Uterus (tissue), 4 donors: ENCODE results near the gene MACC1. TPM values are rescaled to one million over a fixed set of nuclear protein-coding genes. Genes with fewer than 3 reads are reported as not detected.

ENCODE experiments used
- DNase-seq, 2 donors: peaks; one replicate each; pipeline ENCODE4 v3.0.0-alpha.2; 2019 to 2020
- H3K27ac ChIP-seq, 2 donors: fragments of 200-600 bp; sonication (generic); 1 replicate in 1 of 2; 2 replicates in 1 of 2; pipeline ENCODE4 v1.5.1; 2016 to 2018
- H3K27me3 ChIP-seq, 2 donors: fragments of 200-600 bp; sonication (generic); one replicate each; pipeline ENCODE4 v1.5.1; 2018 to 2019; ENCODE audit warnings: control low read depth in 1 of 2
- H3K36me3 ChIP-seq, 2 donors: fragments of 200-600 bp; sonication (generic); one replicate each; pipeline ENCODE4 v1.5.1; 2019; ENCODE audit warnings: control low read depth in 1 of 2
- H3K4me1 ChIP-seq, 2 donors: fragments of 200-600 bp; sonication (generic); one replicate each; pipeline ENCODE4 v1.5.1; 2018 to 2019; ENCODE audit warnings: control low read depth in 1 of 2
- H3K4me3 ChIP-seq, 2 donors: fragments of 200-600 bp; sonication (generic); 1 replicate in 1 of 2; 2 replicates in 1 of 2; pipeline ENCODE4 v1.5.1; 2018 to 2019; ENCODE audit warnings: mild to moderate bottlenecking in 1 of 2
- H3K9me3 ChIP-seq, 2 donors: fragments of 200-600 bp; sonication (generic); one replicate each; pipeline ENCODE4 v1.5.1; 2019; ENCODE audit warnings: control low read depth in 1 of 2
- CTCF ChIP-seq, 4 experiments: fragments of 200-600 bp in 2 of 4; fragments of 450-650 bp in 2 of 4; sonication (generic) in 2 of 4; IDR thresholded peaks; one replicate each; pipeline ENCODE4 v1.5.1; 2016 to 2019; ENCODE audit warnings: antibody characterized with exemption in 4 of 4, mild to moderate bottlenecking in 2 of 4, moderate library complexity in 1 of 4
- POLR2A ChIP-seq, 2 donors: fragments of 450-650 bp; IDR thresholded peaks; one replicate each; pipeline ENCODE4 v1.6.1; 2016; ENCODE audit warnings: antibody characterized with exemption in 2 of 2, mild to moderate bottlenecking in 1 of 2, moderate library complexity in 1 of 2
- intact Hi-C: fragments of 100-400 bp; cut with DNase I; formaldehyde crosslinking; loops from one replicate; pipeline ENCODE4 v1.15.1; 2023; ENCODE audit warnings: low total_unique reads
- total RNA-seq, 4 donors: library from RNA; depleted of rRNA in 3 of 4; stranded (reverse); fragments of >200 nt in 3 of 4; gene quantifications; one replicate each; pipeline versions ENCODE4 v1.1.0 to v1.2.4, GENCODE V29; 2014 to 2023
- donor health status: DM: yes; HTN: yes; CAD: no.

MACC1 gene
- total RNA-seq, 4 donors from 2014 or later: 1.0 to 23.9 (median 1.5) TPM; not detected in 1

DNA sequence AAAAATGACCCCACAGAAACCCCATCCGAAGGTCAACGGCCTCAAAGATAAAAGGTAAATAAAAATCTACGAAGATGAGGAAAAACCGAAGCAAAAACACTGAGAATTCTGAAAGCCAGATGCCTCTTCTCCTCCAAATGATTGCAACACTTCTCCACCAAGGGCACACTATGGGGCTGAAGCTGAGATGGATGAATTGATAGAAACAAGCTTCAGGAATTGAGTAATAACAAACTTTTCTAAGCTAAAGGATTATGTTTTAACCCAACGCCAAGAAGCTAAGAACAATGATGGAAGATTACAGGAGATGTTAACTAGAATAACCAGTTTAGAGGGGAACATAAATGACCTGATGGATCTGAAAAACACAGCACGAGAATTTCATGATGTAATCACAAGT lies 127.8 kb downstream of the MACC1 start:
- no peak for DNase-seq
- peak overlapping the region; percentile 91 to 95 for H3K27ac ChIP-seq
- TF ChIP-seq CTCF (IDR thresholded peaks at IDR 0.05): no peak
- TF ChIP-seq POLR2A (IDR thresholded peaks at IDR 0.05): no peak
- no peaks in the 10 kb centered on the region for H3K27me3 ChIP-seq
- no peaks in the 10 kb centered on the region for H3K9me3 ChIP-seq
- H3K4me1 ChIP-seq: peaks cover 0 to 5% of the 10 kb centered on the region in 2 donors
- intact Hi-C loops: no loop called here
- no peaks in the 10 kb centered on the region for H3K36me3 ChIP-seq
- H3K4me3 ChIP-seq: no peak overlapping the region

GRCh38 chr7:20085086-20085485 lies 132.1 kb downstream of the MACC1 start:
- H3K36me3 ChIP-seq: no peaks in the 10 kb centered on the region
- intact Hi-C loops: no loop called here
- H3K4me1 ChIP-seq: peaks cover 0 to 17% of the 10 kb centered on the region in 2 donors
- H3K27me3 ChIP-seq: no peaks in the 10 kb centered on the region
- TF ChIP-seq CTCF (IDR thresholded peaks at IDR 0.05): no peak
- no peak for TF ChIP-seq POLR2A (IDR thresholded peaks at IDR 0.05)
- no peaks in the 10 kb centered on the region for H3K9me3 ChIP-seq
- H3K4me3 ChIP-seq: no peak overlapping the region
- DNase-seq: peak in 1 of 2 donors; percentile 69
- peak overlapping the region; percentile 91 to 95 for H3K27ac ChIP-seq

Other genes starting within 250 kb of the MACC1 start
- gene ITGB8, start 113.5 kb upstream of the MACC1 start, total RNA-seq: 10 to 100 TPM in 3 of 4 donors, 1 to 10 TPM in 1; 9.1 to 74.8 (median 27.6) TPM